ENCODE measurements around the gene MEDAG. TPM values are rescaled to one million over a fixed set of nuclear protein-coding genes. Genes with fewer than 3 reads are reported as not detected.

The MEDAG gene
- total RNA-seq, 4 donors from 2014 or later = 16.8 to 189 (median 38.4) TPM

- Histone ChIP-seq H3K36me3 (no peaks in the 10 kb centered on the region), H3K27me3 (no peaks in the 10 kb centered on the region), H3K4me1 (peaks cover 0 to 28% (median 17%) of the 10 kb centered on the region in 3 donors), H3K27ac (peak overlapping the region; percentile 34 to 71 (median 59)), H3K9me3 (no peaks in the 10 kb centered on the region), H3K4me3 (no peak overlapping the region)
- ATAC-seq = peak; percentile 80
- TF ChIP-seq POLR2AphosphoS5 (IDR thresholded peaks at IDR 0.05) = peak; percentile 74
- no peak for TF ChIP-seq EP300 (IDR thresholded peaks at IDR 0.05)
- 24 to 47% methylated on average over 3 to 6 of the region's 7 CpGs for WGBS, 2 donors (ENCODE audit: low coverage in 1 of 2)
These were observed 7.3 kb upstream of the MEDAG start for GRCh38 chr13:30898678-30899241.

GRCh38 chr13:30900436-30900835 lies 5.6 kb upstream of the MEDAG start:
- no peak for ATAC-seq
- TF ChIP-seq POLR2AphosphoS5 (IDR thresholded peaks at IDR 0.05) = no peak
- TF ChIP-seq CTCF (IDR thresholded peaks at IDR 0.05) = no peak
- no peak for TF ChIP-seq POLR2A (IDR thresholded peaks at IDR 0.05)
- TF ChIP-seq EP300 (IDR thresholded peaks at IDR 0.05) = no peak
- 83 to 84% methylated on average over 4 of the region's 4 CpGs for WGBS, 2 donors (ENCODE audit: low coverage in 1 of 2)

GRCh38 chr13:30900952-30901749 lies 4.9 kb upstream of the MEDAG start:
- H3K36me3 ChIP-seq = no peaks in the 10 kb centered on the region
- H3K4me1 ChIP-seq = peaks cover 0 to 34% (median 17%) of the 10 kb centered on the region in 3 donors
- H3K4me3 ChIP-seq = no peak overlapping the region
- H3K27me3 ChIP-seq = peaks cover 13% of the 10 kb centered on the region
- no peak for TF ChIP-seq POLR2AphosphoS5 (IDR thresholded peaks at IDR 0.05)
- no peak for TF ChIP-seq POLR2A (IDR thresholded peaks at IDR 0.05)
- no peak for TF ChIP-seq EP300 (IDR thresholded peaks at IDR 0.05)
- TF ChIP-seq CTCF (IDR thresholded peaks at IDR 0.05) = no peak
- no peak overlapping the region for H3K27ac ChIP-seq
- ATAC-seq = no peak
- WGBS, 2 donors (ENCODE audit: low coverage in 1 of 2) = 77 to 85% methylated on average over 4 to 5 of the region's 5 CpGs
- H3K9me3 ChIP-seq = no peaks in the 10 kb centered on the region

More at GRCh38 chr13:30900436-30900835, 5.6 kb upstream of the MEDAG start:
- Histone ChIP-seq H3K36me3 (no peaks in the 10 kb centered on the region), H3K4me1 (peaks cover 0 to 28% (median 17%) of the 10 kb centered on the region in 3 donors), H3K27me3 (peaks cover 5% of the 10 kb centered on the region), H3K9me3 (no peaks in the 10 kb centered on the region), H3K27ac (peak overlapping the region in 1 of 4 donors; percentile 71), H3K4me3 (no peak overlapping the region)

- peaks cover 0 to 52% (median 13%) of the 10 kb centered on the region in 3 donors for H3K4me1 ChIP-seq
- H3K27ac ChIP-seq = no peak overlapping the region
- peaks cover 24% of the 10 kb centered on the region for H3K27me3 ChIP-seq
- no peaks in the 10 kb centered on the region for H3K9me3 ChIP-seq
- no peak overlapping the region for H3K4me3 ChIP-seq
- no peak for TF ChIP-seq POLR2A (IDR thresholded peaks at IDR 0.05)
- TF ChIP-seq EP300 (IDR thresholded peaks at IDR 0.05) = no peak
- no peak for TF ChIP-seq CTCF (IDR thresholded peaks at IDR 0.05)
- no peak for TF ChIP-seq POLR2AphosphoS5 (IDR thresholded peaks at IDR 0.05)
- 92 to 100% methylated on average over 1 of the region's 1 CpG for WGBS, 2 donors (ENCODE audit: low coverage in 1 of 2)
- H3K36me3 ChIP-seq = no peaks in the 10 kb centered on the region
- no peak for ATAC-seq
These were observed 2.0 kb upstream of the MEDAG start for GRCh38 chr13:30904043-30904442.

- TF ChIP-seq POLR2AphosphoS5 (IDR thresholded peaks at IDR 0.05) = no peak
- no peak for TF ChIP-seq POLR2A (IDR thresholded peaks at IDR 0.05)
- no peak for TF ChIP-seq CTCF (IDR thresholded peaks at IDR 0.05)
- TF ChIP-seq EP300 (IDR thresholded peaks at IDR 0.05) = no peak
- H3K27ac ChIP-seq = peak overlapping the region in 3 of 4 donors; percentile 79 to 84 (median 80)
- no peaks in the 10 kb centered on the region for H3K9me3 ChIP-seq
- peak overlapping the region; percentile 22 to 62 for H3K4me3 ChIP-seq
- H3K4me1 ChIP-seq = peaks cover 0 to 53% (median 0%) of the 10 kb centered on the region in 3 donors
- WGBS, 2 donors (ENCODE audit: low coverage in 1 of 2) = no CpG with 5 or more reads among the region's 60 CpGs
- H3K27me3 ChIP-seq = peaks cover 24% of the 10 kb centered on the region
- ATAC-seq = peak; percentile 27
- H3K36me3 ChIP-seq = no peaks in the 10 kb centered on the region
These were observed 460 bp downstream of the MEDAG start for GRCh38 chr13:30906411-30907051.

Measured in gastroesophageal sphincter (tissue), 4 donors.